Activated gamma-delta T cell (primary cell): Measurements from ENCODE around the gene GPC1.
"Not testable (repeated sequence)": the region's sequence is repeated elsewhere in the genome, so short reads cannot be mapped to it uniquely, and the experiment has no call there.

Experiments used
- DNase-seq: peaks from one replicate; lab custom pipeline; 2025; lab: John Stamatoyannopoulos, UW

GPC1 gene

GRCh38 chr2:240467149-240467642, 31.7 kb downstream of the GPC1 start:
- DNase-seq, result no peak

- no peak for DNase-seq
Measured at GRCh38 chr2:240467659-240468302, 32.3 kb downstream of the GPC1 start.

- DNase-seq, result no peak
Measured at GRCh38 chr2:240468303-240469238, 33.1 kb downstream of the GPC1 start.

GRCh38 chr2:240469239-240469636, 33.8 kb downstream of the GPC1 start:
- no peak for DNase-seq

- no peak for DNase-seq
Measured at GRCh38 chr2:240469740-240470139, 34.3 kb downstream of the GPC1 start.

- DNase-seq, result no peak
Measured at GRCh38 chr2:240472078-240472790, 36.8 kb downstream of the GPC1 start.

GRCh38 chr2:240473211-240473610, 37.7 kb downstream of the GPC1 start:
- DNase-seq, result no peak

GRCh38 chr2:240477916-240478315, 42.5 kb downstream of the GPC1 start:
- no peak for DNase-seq

GRCh38 chr2:240478346-240479110, 43.1 kb downstream of the GPC1 start:
- DNase-seq, result no peak

GRCh38 chr2:240479111-240479501, 43.6 kb downstream of the GPC1 start:
- DNase-seq, result no peak

GRCh38 chr2:240480834-240481623, 45.6 kb downstream of the GPC1 start:
- DNase-seq, result no peak

GRCh38 chr2:240481720-240482119, 46.3 kb downstream of the GPC1 start:
- DNase-seq, result no peak

GRCh38 chr2:240482141-240482540, 46.7 kb downstream of the GPC1 start:
- no peak for DNase-seq

GRCh38 chr2:240491483-240491882, 56.0 kb downstream of the GPC1 start:
- no peak for DNase-seq

- DNase-seq, result no peak
Measured at GRCh38 chr2:240494194-240494793, 58.8 kb downstream of the GPC1 start.

- not testable (repeated sequence) for DNase-seq
Measured at GRCh38 chr2:240494942-240495341, 59.5 kb downstream of the GPC1 start.

- DNase-seq, result not testable (repeated sequence)
Measured at GRCh38 chr2:240497082-240497481, 61.6 kb downstream of the GPC1 start.

- DNase-seq, result no peak
Measured at GRCh38 chr2:240498171-240498957, 62.9 kb downstream of the GPC1 start.

- DNase-seq, result no peak
Measured at GRCh38 chr2:240498958-240499260, 63.4 kb downstream of the GPC1 start.
